Measurements from ENCODE around the gene NTSR1.

DNA sequence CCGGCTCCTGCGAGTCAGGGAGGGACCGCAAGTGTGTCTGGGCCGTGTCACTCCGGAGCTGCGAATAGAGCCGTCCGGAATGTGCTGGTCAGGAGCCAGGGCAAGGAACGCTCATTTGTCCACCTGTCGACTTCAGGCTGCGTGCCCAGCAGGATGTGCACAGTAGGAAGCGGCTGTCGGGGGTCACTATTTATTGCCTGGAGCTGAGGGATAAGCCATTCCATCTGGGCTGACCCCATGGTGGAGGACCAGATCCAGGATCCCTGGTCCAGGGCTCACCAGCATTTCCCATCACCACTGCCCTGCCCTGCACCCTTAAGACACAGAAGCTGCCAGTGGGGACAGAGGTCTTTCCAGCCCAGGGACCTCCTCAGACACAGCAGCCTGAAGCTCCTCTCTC lies 14.7 kb downstream of the NTSR1 start:
- TF ChIP-seq, protein P1, sequence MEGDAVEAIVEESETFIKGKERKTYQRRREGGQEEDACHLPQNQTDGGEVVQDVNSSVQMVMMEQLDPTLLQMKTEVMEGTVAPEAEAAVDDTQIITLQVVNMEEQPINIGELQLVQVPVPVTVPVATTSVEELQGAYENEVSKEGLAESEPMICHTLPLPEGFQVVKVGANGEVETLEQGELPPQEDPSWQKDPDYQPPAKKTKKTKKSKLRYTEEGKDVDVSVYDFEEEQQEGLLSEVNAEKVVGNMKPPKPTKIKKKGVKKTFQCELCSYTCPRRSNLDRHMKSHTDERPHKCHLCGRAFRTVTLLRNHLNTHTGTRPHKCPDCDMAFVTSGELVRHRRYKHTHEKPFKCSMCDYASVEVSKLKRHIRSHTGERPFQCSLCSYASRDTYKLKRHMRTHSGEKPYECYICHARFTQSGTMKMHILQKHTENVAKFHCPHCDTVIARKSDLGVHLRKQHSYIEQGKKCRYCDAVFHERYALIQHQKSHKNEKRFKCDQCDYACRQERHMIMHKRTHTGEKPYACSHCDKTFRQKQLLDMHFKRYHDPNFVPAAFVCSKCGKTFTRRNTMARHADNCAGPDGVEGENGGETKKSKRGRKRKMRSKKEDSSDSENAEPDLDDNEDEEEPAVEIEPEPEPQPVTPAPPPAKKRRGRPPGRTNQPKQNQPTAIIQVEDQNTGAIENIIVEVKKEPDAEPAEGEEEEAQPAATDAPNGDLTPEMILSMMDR (IDR thresholded peaks at IDR 0.05) = no peak
- no peak for TF ChIP-seq ZFX (IDR thresholded peaks at IDR 0.05; ENCODE audit: borderline replicate concordance)
